NB4 (cell line): ENCODE measurements around the gene FOXP1.

Source experiments
- DNase-seq: peaks from one replicate; pipeline ENCODE4 v3.0.0; 2010; ENCODE audit warnings: low read depth
- H3K4me3 ChIP-seq: one replicate; pipeline ENCODE4 v1.5.1; 2011; ENCODE audit warnings: mild to moderate bottlenecking, low read depth, low read length, moderate library complexity
- CTCF ChIP-seq: IDR thresholded peaks from one replicate; pipeline ENCODE4 v1.5.1; 2012; ENCODE audit warnings: low read depth, low read length
- MAX ChIP-seq: IDR thresholded peaks from 2 replicates; pipeline ENCODE4 v1.6.1; 2011; ENCODE audit warnings: low read depth, low read length
- MYC ChIP-seq: IDR thresholded peaks from 2 replicates; pipeline ENCODE4 v1.6.1; 2011; ENCODE audit warnings: low read depth, low read length
- POLR2A ChIP-seq: IDR thresholded peaks from 2 replicates; pipeline ENCODE4 v1.6.1; 2011; ENCODE audit warnings: mild to moderate bottlenecking; ENCODE audit not compliant: insufficient read length; ENCODE audit errors: extremely low read depth

FOXP1 gene

GRCh38 chr3:71026634-71027578 is 556.6 kb downstream of the FOXP1 start:
- peak; percentile 27 for DNase-seq

GRCh38 chr3:71025516-71025915 is 558.0 kb downstream of the FOXP1 start:
- TF ChIP-seq CTCF (no peak), MYC (no peak), MAX (no peak), POLR2A (no peak)
- DNase-seq, result no peak
- H3K4me3 ChIP-seq, result no peak overlapping the region

More at GRCh38 chr3:71026634-71027578, 556.6 kb downstream of the FOXP1 start:
- H3K4me3 ChIP-seq, result no peak overlapping the region
- TF ChIP-seq MYC (no peak), POLR2A (no peak), CTCF (no peak), MAX (no peak)

GRCh38 chr3:71025010-71025409 is 558.5 kb downstream of the FOXP1 start:
- no peak for DNase-seq
- no peak for TF ChIP-seq CTCF
- TF ChIP-seq POLR2A, result no peak
- no peak for TF ChIP-seq MYC
- TF ChIP-seq MAX, result no peak
- no peak overlapping the region for H3K4me3 ChIP-seq

- DNase-seq, result no peak
- no peak overlapping the region for H3K4me3 ChIP-seq
- TF ChIP-seq MYC, result no peak
- TF ChIP-seq POLR2A, result no peak
- TF ChIP-seq MAX, result no peak
- TF ChIP-seq CTCF, result no peak
These were observed 560.8 kb downstream of the FOXP1 start for GRCh38 chr3:71022551-71023335.

DNA sequence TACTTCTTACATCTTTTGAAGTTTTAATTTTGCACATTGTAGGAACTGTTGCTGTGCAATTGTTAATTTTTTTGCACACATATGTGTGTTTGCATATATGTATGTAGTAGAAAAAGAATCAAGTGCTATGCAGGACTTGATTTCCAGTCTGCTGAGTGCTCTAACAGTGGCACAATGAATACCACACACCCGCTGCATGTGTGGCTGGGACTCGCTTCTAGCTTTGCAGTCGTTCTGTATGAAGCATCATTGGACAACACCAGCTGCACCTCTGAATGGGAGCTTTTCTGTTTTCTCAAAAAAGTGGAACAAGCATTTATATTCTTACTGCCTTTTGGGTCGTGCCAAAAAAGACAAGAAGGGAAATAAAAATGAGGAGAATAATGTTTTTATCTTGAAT is 564.7 kb downstream of the FOXP1 start:
- no peak for DNase-seq
- no peak for TF ChIP-seq CTCF
- no peak for TF ChIP-seq POLR2A
- TF ChIP-seq MYC, result no peak
- TF ChIP-seq MAX, result no peak
- H3K4me3 ChIP-seq, result no peak overlapping the region
